ENCODE results near the gene CDH1. TPM values are rescaled to one million over a fixed set of nuclear protein-coding genes. Genes with fewer than 3 reads are reported as not detected.
"Not testable (repeated sequence)": the region's sequence is repeated elsewhere in the genome, so short reads cannot be mapped to it uniquely, and the experiment has no call there.

Gene CDH1
- polyA plus RNA-seq, 1 donor = 3.7 TPM

DNA sequence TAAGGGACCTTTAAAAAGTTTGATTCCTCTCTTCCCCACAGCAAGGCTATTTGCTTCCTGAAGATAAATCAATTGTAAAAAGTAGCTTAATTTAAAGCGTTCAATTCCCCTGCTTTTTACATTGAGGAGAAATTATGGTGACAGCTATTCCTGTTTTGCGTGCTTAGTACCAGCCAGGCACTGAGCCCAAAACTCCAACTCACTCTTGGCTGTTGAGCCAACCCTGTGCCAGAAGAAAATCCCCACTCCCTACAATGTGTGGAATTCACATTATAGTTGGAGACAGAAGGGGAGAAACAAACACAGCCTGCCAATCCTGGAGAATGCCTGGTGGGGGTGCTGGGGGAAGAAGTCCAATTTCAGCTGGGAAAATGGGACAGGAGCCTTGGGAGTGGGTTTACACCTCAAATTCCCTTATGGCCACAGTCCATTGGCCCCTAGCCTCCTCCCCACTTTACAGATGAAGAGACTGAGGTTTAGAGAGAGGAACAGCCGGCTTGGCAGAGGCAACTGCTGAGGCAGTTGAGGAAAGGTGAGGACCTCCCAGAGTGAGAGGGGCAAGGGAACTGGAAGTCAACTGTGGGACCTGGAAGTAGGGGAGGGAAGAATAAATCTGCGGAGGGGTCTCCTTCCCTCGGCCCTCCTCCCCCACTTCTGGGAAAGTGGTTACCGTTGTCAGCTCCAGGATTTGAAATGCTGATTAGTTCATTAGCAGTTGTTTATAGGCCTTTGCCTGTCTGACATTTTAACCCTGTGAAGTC, 26.1 kb downstream of the CDH1 start:
- DNase-seq = peak; percentile 69

DNA sequence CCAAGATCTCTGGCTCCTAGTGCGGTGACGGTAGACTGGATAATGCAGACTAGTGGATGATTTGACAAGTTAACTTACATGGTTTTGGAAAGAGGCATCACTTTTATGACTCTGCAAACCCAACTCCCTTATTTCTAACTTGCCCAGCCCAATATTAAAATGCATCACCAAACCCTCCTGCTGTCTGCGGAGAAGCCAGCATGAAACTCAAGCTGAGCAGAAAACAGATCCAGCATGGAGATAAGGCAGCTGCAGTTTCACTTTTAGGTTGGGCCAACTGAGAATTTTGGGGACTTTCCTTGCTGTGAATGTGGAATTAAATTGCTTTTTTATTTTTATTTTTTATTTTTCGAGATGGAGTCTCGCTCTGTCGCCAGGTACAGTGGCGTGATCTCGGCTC, 27.8 kb downstream of the CDH1 start:
- no peak for DNase-seq

DNA sequence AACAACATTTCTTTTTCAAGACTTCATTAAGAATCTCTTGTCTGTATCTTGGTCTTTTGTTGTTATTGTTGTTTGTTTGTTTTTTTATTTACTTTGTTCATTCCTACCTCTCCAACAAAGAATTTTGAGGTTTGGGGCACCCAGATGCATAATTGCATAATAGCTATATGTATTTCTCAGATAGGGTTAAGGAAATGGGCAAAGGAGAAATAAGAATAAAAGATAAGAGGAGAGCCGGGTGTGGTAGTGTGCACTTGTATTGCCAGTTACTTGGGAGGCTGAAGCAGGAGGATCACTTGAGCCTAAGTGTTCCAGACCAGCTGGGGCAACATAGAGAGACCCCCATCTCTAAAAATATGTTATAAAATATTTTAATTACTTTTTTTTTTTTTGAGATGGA, 30.5 kb downstream of the CDH1 start:
- no peak for DNase-seq

DNA sequence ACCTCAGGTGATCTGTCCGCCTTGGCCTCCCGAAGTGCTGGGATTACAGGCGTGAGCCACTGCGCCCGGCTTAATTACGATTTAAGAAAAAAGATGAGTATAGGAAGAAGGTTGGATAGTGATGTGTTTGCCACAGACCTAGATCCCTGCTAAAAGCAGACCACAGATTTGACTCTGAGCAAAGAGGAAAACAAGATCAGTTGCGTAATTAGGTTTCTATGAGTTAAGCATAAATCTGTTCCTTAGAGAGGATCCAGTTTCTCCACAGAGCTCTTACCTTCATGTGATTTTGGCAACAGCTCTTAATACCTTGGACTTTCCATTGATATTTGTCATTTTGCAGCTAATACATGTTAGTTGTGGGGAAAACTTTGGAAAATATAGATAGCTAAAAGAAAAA, 31.1 kb downstream of the CDH1 start:
- no peak for DNase-seq

DNA sequence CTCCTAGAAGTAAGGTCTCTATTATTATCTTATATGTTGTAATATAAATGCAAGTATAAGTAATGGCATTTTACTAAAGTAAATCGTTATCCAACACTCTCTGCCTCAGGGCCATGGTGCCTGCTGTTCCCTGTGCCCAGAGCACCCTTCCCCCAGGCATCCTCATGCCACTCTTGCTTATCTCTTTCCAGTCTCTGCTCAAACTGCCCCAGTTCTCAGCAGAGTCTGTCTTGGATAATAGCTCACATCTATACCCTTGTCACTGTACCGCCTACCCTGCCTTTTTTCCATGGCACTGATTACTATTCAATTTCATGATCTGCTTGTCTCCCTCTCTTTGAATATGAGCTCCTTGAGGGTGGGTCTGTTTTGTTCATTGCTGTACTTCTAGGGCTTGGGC, 31.7 kb downstream of the CDH1 start:
- DNase-seq = no peak

DNA sequence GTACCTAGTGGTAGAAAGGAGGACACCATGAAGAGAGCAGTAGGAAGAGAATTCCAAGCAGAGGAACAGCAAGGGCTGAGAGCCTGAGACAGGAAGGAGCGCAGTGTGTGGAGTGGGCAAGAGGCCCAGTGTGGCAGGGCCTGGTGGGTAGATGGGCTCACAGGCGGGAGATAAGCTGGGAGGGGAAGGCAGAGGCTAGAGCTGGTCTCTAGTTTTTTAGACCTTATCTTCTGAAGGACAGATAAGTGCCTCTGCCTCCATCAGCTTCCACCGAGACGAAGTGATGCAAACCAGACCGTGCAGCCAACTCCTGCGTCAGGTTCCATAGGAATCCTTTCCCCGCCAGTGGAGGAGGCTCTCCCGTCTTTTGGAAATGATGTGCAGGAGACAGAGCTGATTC, 33.6 kb downstream of the CDH1 start:
- no peak for DNase-seq

DNA sequence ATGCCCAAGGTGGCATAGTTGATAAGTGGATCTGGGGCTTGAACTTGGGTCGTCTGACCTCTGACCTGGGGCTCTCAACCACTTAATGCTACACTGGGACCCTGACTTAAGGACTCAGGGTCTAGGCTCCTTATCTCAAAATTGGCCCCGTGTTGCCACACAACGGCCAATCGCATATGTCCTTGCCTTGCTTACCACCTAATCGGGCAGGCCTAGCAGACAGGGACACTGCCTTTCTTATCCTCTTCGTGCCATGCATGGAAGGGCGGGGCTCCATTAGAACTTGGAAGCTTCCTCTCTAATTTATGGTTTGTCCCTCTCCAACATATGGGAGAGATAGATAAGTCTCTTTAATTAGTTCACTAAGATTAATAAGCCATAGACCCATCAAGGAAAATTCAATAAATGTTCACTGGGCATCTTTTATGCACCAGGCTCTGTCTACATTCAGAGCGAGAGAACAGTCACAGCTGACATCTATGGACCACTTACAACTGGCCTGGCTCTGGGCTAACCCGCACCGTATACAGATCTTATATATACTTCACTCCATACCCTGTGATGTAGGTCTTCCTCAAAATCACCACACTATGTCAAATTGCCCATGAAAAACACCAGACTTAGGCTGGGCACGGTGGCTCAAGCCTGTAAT, 35.1 kb downstream of the CDH1 start:
- DNase-seq = no peak

DNA sequence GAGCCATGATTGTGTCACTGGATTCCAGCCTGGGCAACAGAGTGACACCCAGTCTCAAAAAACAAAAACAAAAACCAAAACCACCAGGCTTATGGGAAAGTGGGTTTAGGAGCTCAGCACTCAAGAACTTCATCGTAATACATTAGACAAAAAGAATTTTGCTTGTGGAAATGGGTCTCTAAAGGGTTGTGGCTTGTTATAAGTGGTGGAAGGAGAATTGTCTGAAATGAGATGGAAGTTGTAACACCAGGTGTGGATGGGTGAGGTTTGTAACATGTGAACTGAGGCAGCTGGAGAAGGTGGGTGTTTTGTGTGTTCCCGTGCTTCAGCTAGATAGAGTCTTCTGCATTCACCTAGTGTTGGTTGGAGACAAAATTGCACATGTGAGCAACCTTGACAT, 35.8 kb downstream of the CDH1 start:
- DNase-seq = no peak

DNA sequence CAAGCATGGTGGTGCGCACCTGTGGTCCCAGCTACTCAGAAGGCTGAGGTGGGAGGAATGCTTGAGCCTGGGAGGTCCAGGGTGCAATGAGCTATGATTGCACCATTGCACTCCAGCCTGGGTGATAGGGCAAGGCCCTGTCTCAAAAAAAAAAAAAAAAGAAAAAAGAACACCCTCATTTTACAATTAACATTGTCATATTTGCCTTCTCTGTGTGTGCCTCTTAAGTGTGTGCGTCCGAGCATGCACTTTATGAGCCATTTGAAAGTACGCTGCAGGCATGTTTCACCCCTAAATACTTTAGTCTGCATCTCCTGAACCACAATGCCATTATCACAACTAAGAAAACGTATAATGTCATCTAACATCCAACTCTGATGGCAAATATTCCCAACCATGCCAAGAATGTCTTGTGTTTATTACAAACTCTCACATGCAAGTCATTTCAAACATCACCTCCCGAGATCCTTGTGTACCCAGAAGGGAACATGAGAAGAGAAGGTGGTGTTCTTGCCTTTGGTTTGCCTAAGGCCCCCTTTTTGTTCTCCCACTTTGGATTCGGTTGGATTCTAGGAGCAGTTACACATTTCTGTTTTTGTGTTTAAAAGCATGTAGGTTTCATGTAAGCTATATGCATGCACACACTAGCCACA, 38.0 kb downstream of the CDH1 start:
- DNase-seq = no peak

DNA sequence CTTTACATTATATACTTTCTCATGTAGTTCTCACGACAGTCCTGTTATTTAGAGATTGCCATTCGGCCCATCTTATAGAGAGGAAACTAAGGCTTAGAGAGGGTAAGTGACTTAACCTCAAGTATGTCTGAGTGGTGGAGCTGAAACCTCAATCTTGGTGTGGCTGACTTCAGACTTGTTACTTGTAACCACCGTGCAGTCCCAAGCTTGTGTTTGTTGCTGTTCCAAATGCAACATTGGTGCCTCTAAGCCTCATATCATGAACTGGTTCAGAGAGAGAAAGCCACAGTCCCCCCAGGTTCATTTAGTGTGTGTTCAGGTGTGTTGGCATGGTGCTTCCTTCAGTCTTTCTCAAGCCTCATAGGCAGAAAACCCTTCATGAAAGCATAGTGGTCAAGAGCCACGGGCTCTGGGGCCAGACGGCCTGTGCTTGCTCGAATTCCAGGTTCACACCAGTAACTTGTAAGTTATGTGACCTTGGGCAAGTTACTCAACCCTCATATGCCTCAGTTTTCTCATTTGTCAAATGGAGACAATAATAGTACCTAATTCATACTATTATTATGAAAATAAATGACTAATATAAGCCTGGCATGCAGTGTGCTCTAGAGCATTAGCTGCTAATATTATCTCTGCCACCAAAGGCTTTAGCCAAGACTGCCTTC, 39.9 kb downstream of the CDH1 start:
- DNase-seq = no peak

DNA sequence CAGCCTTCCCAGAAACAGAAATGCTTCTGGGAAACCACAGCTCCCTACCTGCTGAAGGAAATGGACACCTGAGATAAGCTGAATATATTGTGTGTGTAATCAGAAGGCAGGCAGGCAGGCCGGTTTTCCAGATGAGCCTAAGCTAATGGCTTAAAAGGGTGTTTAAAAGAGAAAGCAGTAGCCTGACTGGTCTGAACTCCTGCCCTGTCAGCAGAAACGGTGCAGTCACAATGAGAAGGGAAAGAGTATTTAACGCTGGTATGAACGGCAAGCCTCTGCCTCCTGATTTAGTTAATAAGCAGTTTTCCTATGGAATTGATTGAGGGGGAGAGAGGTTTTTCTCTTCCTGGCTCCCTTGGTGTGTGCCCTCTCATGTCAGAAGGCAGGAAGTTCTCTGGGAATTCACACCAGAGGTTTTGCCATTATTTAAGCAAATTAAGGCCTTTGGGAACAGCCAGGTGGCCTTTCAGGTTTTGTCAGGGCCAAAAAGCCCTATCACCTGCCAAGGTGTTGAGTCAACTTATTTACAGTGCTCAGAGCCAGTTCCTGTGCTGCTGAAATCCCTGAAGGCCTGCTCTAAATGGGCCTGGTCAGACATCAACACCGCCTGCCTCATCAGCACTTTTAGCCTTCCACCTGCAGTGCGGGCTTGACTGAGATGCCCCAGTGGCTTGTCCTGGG, 41.6 kb downstream of the CDH1 start:
- DNase-seq = no peak

DNA sequence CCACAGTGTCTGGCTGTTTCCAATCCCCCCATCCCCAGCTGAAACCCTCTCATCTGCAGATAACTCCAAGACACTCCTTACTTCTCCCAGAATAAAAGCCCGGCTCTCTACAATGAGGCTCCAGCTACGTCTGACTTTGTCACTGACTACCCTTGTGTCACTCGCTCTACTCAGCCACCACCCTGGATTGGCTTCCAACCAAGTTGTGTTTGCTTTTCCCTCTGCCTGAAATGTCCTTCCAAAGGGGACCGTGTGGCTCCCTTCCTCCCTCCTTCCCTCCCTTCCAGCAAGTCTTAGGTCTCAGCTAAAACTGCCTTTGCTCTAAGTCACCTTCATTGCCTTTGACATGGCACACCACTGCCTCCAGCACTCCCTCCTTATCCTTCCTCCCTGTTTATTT, 42.8 kb downstream of the CDH1 start:
- DNase-seq = no peak

DNA sequence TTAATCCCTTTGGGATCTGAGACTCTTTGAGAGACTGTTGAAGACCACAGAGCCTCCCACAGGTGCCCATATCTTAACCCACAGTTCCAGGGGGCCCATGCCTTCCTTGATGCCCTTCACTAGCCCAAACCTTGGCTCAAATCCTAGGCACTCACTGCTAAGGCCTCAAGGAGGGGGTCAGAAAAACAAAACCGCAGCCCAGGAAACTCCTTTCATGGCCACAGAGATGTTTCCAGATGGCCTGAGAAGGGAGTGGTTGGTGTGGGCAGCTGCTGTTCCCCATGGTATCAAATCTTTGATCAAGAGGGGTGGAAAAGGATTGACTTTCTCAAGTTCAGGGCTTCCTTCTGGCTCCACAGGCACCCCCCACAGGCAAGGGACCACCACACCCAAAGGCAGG, 44.7 kb downstream of the CDH1 start:
- DNase-seq = no peak

DNA sequence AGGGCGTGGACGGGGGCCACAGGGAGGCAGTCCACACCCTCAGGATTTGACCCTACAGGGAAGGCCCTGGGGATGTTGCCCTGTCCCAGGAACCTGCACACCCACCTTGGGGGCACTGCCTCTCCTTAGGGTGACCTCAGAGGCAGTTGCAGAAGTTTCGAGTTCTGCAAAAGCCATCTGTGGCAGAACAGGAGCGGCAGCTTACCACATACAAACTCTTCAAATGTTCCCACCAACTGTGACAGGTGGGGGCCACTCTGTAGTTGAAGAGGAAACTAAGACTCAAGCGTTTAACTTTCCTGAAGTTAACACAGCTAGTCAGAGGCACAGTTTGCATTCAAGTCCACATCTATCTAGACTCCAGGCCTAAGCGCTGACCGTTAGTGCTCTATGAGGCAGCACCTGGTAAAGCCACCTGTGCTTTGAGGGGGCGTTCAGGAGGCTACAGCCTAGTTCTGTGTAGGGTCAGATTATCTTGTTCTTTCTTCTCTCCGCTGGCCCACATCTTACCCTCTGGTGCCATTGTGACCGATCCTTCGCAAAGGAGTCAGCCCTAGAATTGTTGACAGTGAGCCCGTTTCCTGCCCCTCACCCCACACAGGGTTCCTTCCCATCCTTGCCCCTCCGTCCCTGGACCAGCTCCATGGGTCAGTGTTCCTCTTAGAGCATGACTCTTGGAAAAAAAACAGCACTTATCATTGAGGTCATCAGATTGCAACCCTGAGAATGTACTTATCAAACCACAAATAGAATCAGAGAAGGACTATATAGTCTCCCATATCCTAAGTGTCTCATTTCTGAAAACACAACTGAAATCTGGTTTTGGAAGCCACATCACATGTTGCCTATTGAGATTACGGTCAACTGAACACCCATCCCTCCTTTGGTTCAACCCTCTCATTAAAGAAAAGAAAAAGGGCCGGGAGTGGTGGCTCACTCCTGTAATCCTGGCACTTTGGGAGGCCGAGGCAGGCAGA, 45.4 kb downstream of the CDH1 start:
- no peak for DNase-seq

DNA sequence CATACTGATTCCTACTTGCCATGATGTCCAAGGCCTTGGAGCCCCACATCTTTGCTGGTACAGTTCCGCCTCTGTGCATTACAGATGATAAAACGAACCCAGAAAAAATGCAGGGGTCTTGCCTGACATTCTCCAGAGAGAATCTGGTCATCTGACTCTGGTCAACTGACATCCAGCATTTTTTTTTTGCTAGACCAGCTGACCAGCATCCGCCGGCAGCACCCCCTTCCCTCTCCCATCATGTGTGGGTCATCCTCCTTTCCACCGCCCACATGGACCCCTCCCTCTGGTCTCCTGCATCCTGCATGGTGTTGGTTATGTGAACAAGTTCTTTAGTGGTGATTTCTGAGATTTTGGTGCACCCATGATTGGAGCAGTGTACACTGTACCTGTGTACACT, 47.1 kb downstream of the CDH1 start:
- no peak for DNase-seq

DNA sequence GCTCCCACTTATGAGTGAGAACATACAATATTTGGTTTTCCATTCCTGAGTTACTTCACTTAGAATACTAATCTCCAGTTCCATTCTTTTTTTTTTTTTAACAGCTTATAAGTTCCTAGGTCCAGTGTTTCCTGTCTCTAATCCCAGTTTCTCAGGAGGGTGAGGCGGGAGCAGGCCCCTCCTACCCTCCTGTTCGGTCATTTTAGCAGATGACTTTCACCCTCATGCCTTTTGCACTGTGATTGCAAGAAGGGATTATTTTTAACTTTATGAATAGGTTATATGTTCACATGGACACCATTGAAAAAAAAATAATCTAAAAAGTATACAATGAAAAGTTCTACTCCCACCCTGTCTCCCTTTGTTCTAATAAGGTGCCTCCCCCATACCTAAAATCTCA, 47.6 kb downstream of the CDH1 start:
- DNase-seq = no peak

DNA sequence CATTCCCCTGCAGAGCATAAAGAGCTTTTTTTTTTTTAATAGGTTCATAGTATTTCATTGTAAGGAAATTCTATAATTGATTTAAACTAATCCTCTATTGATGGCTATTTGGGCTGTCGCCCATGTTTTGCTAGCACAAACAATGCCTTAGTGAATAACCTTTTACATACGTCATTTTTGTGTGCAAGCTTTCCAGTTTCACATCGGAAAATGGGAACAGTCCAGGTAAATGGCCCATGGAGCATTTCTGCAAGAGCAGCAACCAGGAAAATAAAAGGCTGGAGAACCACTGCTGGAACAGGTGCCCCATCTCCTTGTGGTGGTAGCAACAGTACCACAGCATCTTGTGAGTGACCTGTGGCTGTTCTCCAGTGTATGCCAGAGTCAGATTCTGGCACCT, 48.6 kb downstream of the CDH1 start:
- DNase-seq = no peak

DNA sequence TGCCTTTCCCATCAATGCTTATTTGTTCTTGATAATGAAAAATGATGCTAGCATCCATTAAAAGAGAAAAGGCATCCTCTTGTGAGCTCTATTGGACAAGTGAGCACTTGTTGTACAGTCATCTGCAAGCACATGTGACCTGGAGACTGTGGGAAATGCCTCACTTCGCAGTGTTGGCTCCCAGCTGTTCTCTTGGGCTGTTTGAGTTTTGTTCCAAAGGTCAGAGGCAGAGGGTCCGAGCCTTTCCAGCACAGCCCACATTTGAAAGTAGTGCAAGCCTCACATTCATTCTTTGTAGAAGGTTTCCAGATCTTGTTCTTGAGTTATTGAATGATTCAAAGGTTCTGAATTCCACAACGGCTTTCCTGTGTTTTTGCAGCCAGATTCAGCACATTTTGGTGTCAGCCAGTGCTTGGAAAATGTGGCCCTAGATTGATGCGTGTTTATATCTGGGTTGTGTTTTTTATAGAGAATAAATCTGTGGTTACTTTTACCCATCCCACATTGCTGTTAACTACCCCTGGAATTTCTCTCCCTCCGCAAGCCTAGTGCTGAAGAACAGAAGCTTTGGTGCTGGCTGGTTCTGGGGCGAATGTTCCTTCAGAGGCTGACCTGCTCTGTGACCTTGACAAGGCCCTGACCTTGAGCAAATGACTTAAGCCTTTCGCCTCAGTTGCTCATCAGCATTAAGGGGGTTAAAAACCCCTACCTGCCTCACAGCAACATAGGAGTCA, 49.8 kb downstream of the CDH1 start:
- DNase-seq = peak; percentile 28

DNA sequence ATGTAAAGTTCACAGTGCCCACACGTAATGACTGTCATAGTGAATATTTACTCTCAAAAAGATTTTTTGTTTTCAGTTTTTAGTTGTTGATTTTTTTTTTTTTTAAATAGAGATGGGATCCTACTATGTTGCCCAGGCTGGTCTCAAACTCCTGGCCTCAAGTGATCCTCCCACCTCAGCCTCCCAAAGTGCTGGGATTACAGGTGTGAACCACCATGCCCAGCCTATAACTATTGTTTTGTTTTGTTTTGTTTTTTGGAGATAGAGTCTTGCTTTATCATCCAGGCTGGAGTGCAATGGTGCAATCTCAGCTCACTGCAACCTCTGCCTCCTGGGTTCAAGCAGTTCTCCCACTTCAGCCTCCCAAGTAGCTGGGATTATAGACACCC, 50.3 kb downstream of the CDH1 start:
- DNase-seq = not testable (repeated sequence)

DNA sequence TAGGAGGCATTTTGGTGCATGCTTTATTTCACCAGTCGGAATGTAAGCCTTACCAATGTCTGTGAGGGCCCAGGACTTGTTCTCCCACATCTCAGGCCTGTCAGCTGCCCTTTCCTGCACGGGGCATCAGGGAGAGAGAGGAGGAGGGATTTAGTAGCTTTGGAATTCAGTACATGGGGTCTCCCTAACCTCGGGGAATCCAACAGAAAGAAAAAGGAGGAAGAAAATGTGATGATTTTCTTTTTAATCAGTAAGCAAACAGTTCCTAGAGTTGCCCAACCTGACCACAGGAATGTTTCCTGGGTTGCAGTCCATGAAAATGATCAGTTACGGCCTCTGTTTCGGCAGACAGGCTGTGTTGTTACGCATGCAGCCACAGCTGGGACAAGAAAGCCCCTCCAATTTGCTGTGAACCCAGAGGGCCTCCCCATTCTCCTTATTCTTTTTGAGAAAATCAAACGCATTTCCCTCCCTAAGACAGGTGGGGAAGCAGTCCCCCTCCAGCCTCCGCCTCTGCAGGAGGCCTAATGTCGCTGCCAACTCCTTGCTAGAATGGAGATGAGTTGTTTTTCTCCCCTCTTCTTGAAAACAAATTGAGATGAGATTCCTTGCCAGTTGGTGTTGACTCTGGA, 53.2 kb downstream of the CDH1 start:
- DNase-seq = no peak
